Pons (tissue), 1 donor: ENCODE results near the gene DSCAM.

Experiments
- DNase-seq: peaks from one replicate; pipeline ENCODE4 v3.0.0-alpha.2; 2016; ENCODE audit warnings: low spot score

Gene DSCAM

GRCh38 chr21:40615505-40616376, 231.2 kb downstream of the DSCAM start:
- peak; percentile 33 for DNase-seq

GRCh38 chr21:40613546-40614030, 233.4 kb downstream of the DSCAM start:
- DNase-seq: no peak

GRCh38 chr21:40610345-40610744, 236.6 kb downstream of the DSCAM start:
- no peak for DNase-seq

GRCh38 chr21:40606341-40606740, 240.6 kb downstream of the DSCAM start:
- no peak for DNase-seq

- no peak for DNase-seq
These were observed 241.9 kb downstream of the DSCAM start for GRCh38 chr21:40605094-40605493.

- no peak for DNase-seq
These were observed 243.2 kb downstream of the DSCAM start for GRCh38 chr21:40603774-40604173.

GRCh38 chr21:40602080-40602479, 244.9 kb downstream of the DSCAM start:
- peak; percentile 61 for DNase-seq

GRCh38 chr21:40595806-40596205, 251.2 kb downstream of the DSCAM start:
- peak; percentile 51 for DNase-seq

- peak; percentile 31 for DNase-seq
These were observed 259.1 kb downstream of the DSCAM start for GRCh38 chr21:40587736-40588346.

GRCh38 chr21:40586575-40586974, 260.4 kb downstream of the DSCAM start:
- no peak for DNase-seq

- DNase-seq: no peak
These were observed 269.5 kb downstream of the DSCAM start for GRCh38 chr21:40577285-40578043.

GRCh38 chr21:40575976-40576375, 271.0 kb downstream of the DSCAM start:
- no peak for DNase-seq

- no peak for DNase-seq
These were observed 277.6 kb downstream of the DSCAM start for GRCh38 chr21:40569357-40569756.

GRCh38 chr21:40568807-40569206, 278.2 kb downstream of the DSCAM start:
- no peak for DNase-seq

GRCh38 chr21:40567501-40567900, 279.5 kb downstream of the DSCAM start:
- no peak for DNase-seq

GRCh38 chr21:40566486-40566885, 280.5 kb downstream of the DSCAM start:
- no peak for DNase-seq

GRCh38 chr21:40564318-40564717, 282.6 kb downstream of the DSCAM start:
- no peak for DNase-seq

- peak; percentile 36 for DNase-seq
These were observed 283.1 kb downstream of the DSCAM start for GRCh38 chr21:40563900-40564299.

- DNase-seq: peak; percentile 47
These were observed 284.5 kb downstream of the DSCAM start for GRCh38 chr21:40562242-40563002.

GRCh38 chr21:40556442-40556968, 290.5 kb downstream of the DSCAM start:
- peak; percentile 37 for DNase-seq

GRCh38 chr21:40555021-40555528, 291.9 kb downstream of the DSCAM start:
- no peak for DNase-seq
